ENCODE results near the gene TNNT2. TPM values are rescaled to one million over a fixed set of nuclear protein-coding genes. Genes with fewer than 3 reads are reported as not detected.

Gene TNNT2
- total and polyA plus RNA-seq, 12 donors, result 5,905 to 31,279 (median 7,605) TPM

DNA sequence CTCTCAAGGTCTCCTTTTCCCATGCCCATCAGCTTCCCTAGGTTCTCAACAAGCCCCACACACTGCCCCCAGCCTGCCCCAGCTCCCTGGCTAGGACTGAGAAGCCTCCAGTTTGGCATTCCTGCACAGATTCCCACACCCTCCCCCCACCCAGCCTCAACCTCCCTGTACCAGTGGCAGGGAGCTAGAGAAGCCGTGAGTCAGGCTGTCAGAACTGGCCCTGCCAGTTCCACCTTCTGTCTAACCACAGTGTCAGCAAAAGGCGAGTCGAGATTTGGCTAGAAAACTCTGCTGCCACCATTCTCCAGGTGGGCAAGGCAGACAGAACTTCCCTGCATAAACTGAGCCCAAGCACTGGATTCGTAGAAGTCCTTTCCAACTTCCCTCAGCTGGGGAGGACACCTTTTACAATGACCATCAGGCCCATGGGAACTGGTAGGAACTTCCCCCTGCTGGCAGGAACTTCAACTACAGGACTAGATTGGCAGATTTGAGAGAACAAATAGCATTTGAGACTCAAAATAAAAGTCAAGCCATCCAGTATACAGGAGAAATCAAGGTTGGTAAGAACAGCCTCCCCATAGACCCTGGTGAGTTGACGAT is 31.0 kb downstream of the TNNT2 start:
- ATAC-seq (peak in 7 of 8 donors; percentile 11 to 66 (median 41)), DNase-seq (peak in 1 of 2 donors; percentile 62)
- Histone ChIP-seq H3K27ac (no peak overlapping the region), H3K36me3 (no peaks in the 10 kb centered on the region), H3K4me1 (peaks cover 0 to 12% (median 3%) of the 10 kb centered on the region in 9 donors), H3K27me3 (peaks cover 0 to 18% (median 0%) of the 10 kb centered on the region in 7 donors), H3K4me3 (no peak overlapping the region), H3K9me3 (peaks cover 0 to 7% (median 0%) of the 10 kb centered on the region in 11 donors)
- intact Hi-C loops (cut with DNase I), result loop anchor here in 9 of 10 donors (1.0 to 10.0 kb wide), 11 partner anchors 34 to 136 kb away; no protein-coding TSS in a partner anchor
- WGBS, 2 donors, result 57 to 61% methylated on average over 5 of the region's 5 CpGs
- TF ChIP-seq CTCF (IDR thresholded peaks at IDR 0.05), result peak; percentile 46 to 72 (median 64)

GRCh38 chr1:201345081-201345355 is 32.5 kb downstream of the TNNT2 start:
- Histone ChIP-seq H3K36me3 (no peaks in the 10 kb centered on the region), H3K9me3 (peaks cover 0 to 11% (median 0%) of the 10 kb centered on the region in 11 donors), H3K27ac (no peak overlapping the region), H3K27me3 (peaks cover 0 to 18% (median 0%) of the 10 kb centered on the region in 7 donors), H3K4me3 (no peak overlapping the region), H3K4me1 (peaks cover 0 to 12% (median 3%) of the 10 kb centered on the region in 9 donors)
- 96 to 97% methylated on average over 5 of the region's 5 CpGs for WGBS, 2 donors
- intact Hi-C loops (cut with DNase I), result loop anchor here in 7 of 10 donors (5.0 to 10.0 kb wide), 8 partner anchors 33 to 137 kb away; no protein-coding TSS in a partner anchor
- no peak for TF ChIP-seq CTCF (IDR thresholded peaks at IDR 0.05)
- DNase-seq (no peak), ATAC-seq (no peak)

- Histone ChIP-seq H3K36me3 (no peaks in the 10 kb centered on the region), H3K27me3 (peaks cover 0 to 18% (median 0%) of the 10 kb centered on the region in 7 donors), H3K27ac (no peak overlapping the region), H3K9me3 (peaks cover 0 to 11% (median 0%) of the 10 kb centered on the region in 11 donors), H3K4me1 (peaks cover 0 to 12% (median 3%) of the 10 kb centered on the region in 9 donors), H3K4me3 (no peak overlapping the region)
- TF ChIP-seq CTCF (IDR thresholded peaks at IDR 0.05), result no peak
- WGBS, 2 donors, result 83 to 86% methylated on average over 7 of the region's 7 CpGs
- intact Hi-C loops (cut with DNase I), result loop anchor here in 8 of 10 donors (5.0 to 10.0 kb wide), 8 partner anchors 32 to 138 kb away; no protein-coding TSS in a partner anchor
- DNase-seq (no peak), ATAC-seq (no peak)
Measured at GRCh38 chr1:201344206-201345080, 33.0 kb downstream of the TNNT2 start.

GRCh38 chr1:201341377-201341776 is 36.1 kb downstream of the TNNT2 start:
- ATAC-seq, result no peak
- Histone ChIP-seq H3K4me3 (no peak overlapping the region), H3K4me1 (peaks cover 0 to 6% (median 0%) of the 10 kb centered on the region in 9 donors), H3K36me3 (no peaks in the 10 kb centered on the region), H3K27ac (no peak overlapping the region), H3K27me3 (peaks cover 0 to 10% (median 0%) of the 10 kb centered on the region in 7 donors), H3K9me3 (peaks cover 0 to 11% (median 0%) of the 10 kb centered on the region in 11 donors)
- intact Hi-C loops (cut with DNase I), result loop anchor here in 2 of 10 donors (5.0 to 10.0 kb wide), 2 partner anchors 63 to 89 kb away; no protein-coding TSS in a partner anchor
- no peak for DNase-seq
- WGBS, 2 donors, result 84 to 93% methylated on average over 1 of the region's 1 CpG
- no peak for TF ChIP-seq CTCF (IDR thresholded peaks at IDR 0.05)

All from heart right ventricle (tissue), 16 donors.